Caki2 (cell line): ENCODE results near the gene RAB3GAP2. TPM values are rescaled to one million over a fixed set of nuclear protein-coding genes. Genes with fewer than 3 reads are reported as not detected.
"Not testable (repeated sequence)": the region's sequence is repeated elsewhere in the genome, so short reads cannot be mapped to it uniquely, and the experiment has no call there.

Experiments used
- DNase-seq: peaks from one replicate; pipeline ENCODE4 v3.0.0-alpha.2; 2015; ENCODE audit warnings: low read depth
- in situ Hi-C: cut with HindIII; loops from 2 replicates; pipeline ENCODE4 v1.10.0; 2016; ENCODE audit warnings: low sequenced_read_pairs, low pct_unique_long_range_greater_than_20kb, mixed read lengths
- total RNA-seq: library from RNA; depleted of rRNA; stranded (reverse); fragments of >200 nt; shearing (Covaris generic); gene quantifications from 2 replicates; pipeline ENCODE4 v1.2.3, GENCODE V29; 2014; ENCODE audit warnings: low replicate concordance

Gene RAB3GAP2
- total RNA-seq, 1 experiment from 2014 or later = 11.2 TPM

- in situ Hi-C loops = no loop called here
- no peak for DNase-seq
Observed at GRCh38 chr1:220250681-220251080, 21.6 kb downstream of the RAB3GAP2 start.

DNA sequence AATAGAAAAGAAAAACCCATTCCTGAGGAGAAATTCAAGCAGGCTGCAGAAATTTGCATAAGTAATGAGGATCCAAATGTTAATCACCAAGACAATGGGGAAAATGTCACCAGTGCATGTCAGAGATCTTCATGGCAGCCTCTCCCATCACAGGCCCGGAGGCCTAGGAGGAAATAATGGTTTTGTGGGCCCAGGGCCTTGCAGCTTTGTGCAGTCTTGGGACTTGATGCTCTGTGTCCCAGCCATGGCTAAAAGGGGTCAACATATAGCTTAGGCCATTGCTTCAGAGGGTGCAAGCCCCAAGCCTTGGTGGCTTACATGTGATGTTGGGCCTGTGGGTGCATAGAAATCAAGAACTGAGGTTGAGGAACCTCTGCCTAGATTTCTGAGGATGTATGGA lies 22.7 kb downstream of the RAB3GAP2 start:
- in situ Hi-C loops = no loop called here
- DNase-seq = no peak

DNA sequence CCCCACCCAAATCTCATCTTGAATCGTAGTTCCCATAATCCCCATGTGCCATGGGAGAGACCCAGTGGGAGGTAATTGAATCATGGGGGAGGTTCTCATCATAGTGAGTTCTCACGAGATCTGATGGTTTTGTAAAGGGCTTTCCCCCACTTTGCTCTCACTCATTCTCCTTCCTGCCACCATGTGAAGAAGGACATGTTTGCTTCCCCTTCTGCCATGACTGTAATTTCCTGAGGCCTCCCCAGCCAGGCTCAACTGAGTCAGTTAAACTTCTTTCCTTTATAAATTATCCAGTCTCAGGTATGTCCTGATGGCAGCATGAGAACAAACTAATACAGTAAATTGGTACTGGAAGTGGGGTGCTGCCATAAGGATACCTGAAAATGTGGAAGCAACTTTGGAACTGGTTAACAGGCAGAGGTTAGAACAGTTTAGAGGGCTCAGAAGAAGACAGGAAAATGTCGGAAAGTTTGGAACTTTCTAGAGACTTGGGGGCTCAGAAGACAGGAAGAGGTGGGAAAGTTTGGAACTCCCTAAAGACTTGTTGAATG lies 23.5 kb downstream of the RAB3GAP2 start:
- in situ Hi-C loops, DNase-seq: not testable (repeated sequence)

GRCh38 chr1:220245900-220246299 lies 26.4 kb downstream of the RAB3GAP2 start:
- in situ Hi-C loops, DNase-seq: not testable (repeated sequence)

DNA sequence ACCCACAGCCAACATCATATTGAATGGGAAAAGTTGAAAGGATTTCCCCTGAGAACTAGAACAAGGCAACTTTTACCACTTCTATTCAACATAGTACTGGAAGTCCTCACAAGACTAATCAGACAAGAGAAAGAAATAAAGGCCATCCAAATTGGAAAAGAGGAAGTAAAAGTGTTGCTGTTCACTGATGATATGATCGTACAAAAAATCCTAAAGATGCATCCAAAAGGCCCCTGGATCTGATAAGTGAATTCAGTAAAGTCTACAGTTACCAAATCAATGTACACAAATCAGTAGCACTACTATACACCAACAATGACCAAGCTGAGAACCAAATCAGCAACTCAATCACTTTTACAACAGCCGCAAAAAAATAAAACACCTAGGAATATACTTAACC lies 28.3 kb downstream of the RAB3GAP2 start:
- in situ Hi-C loops = no loop called here
- no peak for DNase-seq

- no peak for DNase-seq
- in situ Hi-C loops = no loop called here
Observed at GRCh38 chr1:220241072-220241663, 31.1 kb downstream of the RAB3GAP2 start.

DNA sequence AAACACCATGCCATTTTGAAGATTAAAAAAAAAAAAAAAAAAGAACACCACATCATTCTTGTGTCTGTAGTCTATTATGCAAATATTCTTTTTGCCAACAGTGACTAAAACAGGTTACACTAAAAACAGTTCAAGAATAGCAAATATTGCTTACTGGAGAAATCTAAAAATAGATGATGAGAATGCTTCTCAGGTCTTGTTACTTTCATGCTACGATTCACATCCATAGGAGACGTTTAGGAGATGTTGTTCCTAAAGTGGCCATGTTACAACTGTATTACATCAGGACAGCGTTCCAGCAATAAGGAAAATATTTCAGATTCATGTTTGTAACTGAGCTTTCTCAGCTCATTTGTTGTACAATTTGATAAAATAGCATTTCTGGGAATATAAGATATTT lies 32.3 kb downstream of the RAB3GAP2 start:
- DNase-seq = no peak
- in situ Hi-C loops = no loop called here

- in situ Hi-C loops = no loop called here
- DNase-seq = no peak
Observed at GRCh38 chr1:220239213-220239612, 33.0 kb downstream of the RAB3GAP2 start.

- DNase-seq, in situ Hi-C loops: not testable (repeated sequence)
Observed at GRCh38 chr1:220236278-220236677, 36.0 kb downstream of the RAB3GAP2 start.

DNA sequence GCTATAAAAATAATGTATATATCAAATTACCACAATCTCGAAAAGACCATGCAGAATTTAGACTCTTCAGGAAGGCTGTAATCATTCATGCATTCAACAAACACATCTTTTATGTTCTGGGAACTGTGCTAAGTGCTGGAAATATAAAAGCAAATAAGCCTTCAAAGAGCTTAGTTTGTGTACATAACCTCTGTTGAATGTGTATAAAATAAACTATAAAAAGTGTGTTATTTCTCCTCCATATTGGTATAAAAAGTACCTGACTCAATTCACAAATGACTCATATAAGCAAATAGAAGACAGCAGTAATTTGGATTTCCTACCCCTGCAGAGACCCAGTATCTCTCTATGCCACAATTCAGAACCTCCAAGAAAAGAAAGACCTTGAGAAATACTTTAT lies 36.8 kb downstream of the RAB3GAP2 start:
- in situ Hi-C loops = no loop called here
- no peak for DNase-seq

GRCh38 chr1:220233927-220234326 lies 38.3 kb downstream of the RAB3GAP2 start:
- in situ Hi-C loops = no loop called here
- DNase-seq = no peak

DNA sequence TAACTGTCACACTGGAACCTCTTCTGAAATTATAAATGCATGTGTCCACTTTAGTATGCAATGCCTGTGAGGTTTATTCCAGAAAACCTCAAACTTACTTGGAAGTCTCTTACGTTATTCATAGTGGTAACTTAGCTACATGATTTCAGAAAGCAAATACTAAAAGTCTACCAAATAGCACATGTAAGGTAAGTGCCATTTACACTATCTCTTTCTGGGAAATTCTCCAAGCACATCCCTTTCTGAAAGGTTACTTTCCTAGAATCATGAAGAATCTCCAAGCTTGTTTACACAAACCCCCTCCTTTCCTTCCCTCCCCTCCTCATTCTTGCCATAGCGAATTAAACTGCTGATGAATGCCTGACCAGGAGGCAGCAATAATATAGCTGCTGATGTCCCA lies 42.5 kb downstream of the RAB3GAP2 start:
- DNase-seq = no peak
- in situ Hi-C loops = no loop called here

GRCh38 chr1:220227393-220227792 lies 44.9 kb downstream of the RAB3GAP2 start:
- in situ Hi-C loops = no loop called here
- DNase-seq = no peak

- DNase-seq = no peak
- in situ Hi-C loops = no loop called here
Observed at GRCh38 chr1:220226752-220227151, 45.5 kb downstream of the RAB3GAP2 start.

DNA sequence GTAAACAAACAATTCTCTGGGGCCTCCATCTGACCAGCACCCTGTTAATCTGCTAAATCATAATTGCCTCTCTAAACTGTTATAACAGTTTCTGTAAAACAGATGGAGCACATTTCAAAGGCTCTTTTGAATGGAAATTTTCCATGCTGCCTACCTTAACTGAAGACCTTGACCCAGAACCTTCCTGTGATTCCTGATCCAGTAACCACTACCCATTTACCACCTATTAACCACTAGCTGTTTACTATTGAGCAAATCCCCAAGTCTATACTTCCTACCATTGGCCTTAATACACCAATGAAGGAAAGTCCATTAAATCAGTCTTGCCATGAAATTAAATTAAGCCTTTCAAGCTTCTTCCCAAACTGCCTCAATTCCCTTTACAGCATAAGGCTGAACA lies 46.3 kb downstream of the RAB3GAP2 start:
- DNase-seq = no peak
- in situ Hi-C loops = no loop called here

DNA sequence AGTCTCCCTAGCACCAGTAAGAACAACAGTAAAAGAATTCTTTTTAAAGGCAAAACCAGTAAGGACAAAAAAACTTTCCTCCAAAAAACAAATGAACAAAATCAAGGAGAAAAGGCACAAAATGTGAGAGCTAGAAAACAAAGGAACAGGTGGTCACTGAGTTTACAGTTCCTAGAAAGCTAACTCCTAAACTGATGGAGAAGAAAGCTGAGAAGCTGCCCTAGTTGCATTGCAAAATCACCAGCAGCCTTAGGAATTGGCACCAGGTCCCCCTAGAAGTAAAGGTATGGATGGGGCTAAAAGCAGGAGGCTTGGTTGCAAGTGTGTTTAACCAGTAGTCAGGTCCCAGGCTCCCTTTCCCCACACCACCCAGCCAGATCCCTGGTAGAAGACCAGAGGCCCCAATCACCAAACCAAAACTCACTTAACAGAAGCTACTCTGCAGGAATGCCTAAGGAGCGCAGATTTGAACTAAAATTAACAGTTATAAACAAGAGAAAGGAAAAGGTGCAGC lies 47.6 kb downstream of the RAB3GAP2 start:
- DNase-seq = no peak
- in situ Hi-C loops = no loop called here

GRCh38 chr1:220224033-220224432 lies 48.2 kb downstream of the RAB3GAP2 start:
- no peak for DNase-seq
- in situ Hi-C loops = no loop called here

- no peak for DNase-seq
- in situ Hi-C loops = no loop called here
Observed at GRCh38 chr1:220222939-220223338, 49.3 kb downstream of the RAB3GAP2 start.

DNA sequence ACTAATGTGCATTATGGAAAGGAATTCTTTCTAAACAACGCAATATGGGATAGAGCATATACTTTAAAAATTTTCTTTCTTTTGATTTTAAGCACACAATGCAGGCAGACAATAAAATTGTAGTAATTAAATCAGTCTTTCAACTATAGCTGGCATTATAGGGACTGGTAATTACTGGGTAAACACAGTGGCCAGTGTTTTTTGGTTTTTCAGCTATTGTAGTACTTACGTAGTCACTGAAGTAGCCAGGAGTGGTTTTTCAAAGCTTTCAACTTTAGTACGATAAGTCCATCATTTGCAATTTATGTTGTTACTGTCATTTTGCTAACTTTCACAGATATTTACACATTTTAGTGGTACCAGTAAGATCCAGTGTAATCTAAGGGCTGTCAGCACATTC lies 50.6 kb downstream of the RAB3GAP2 start:
- in situ Hi-C loops = no loop called here
- DNase-seq = no peak

DNA sequence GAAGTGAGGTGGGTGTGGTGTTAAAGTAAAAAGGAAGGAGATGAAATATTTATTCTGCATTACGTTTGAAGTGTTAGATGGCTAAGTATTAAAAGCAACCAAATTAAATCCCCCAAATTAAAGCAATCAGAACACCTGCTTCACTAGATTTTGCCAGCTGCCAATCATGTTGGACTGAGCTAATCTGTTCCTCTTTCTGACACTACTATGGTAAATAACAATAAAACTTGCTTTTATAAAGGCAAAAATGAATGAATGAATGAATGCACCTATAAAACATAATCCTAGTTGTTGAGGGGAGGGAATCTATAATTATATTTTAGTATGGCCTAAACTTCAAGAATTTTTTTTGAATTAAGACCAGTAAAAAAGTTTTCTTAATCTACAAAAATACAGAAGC lies 51.0 kb downstream of the RAB3GAP2 start:
- DNase-seq = no peak
- in situ Hi-C loops = no loop called here
